GM12892 (cell line): Measurements from ENCODE around the gene RTRAF.

Experiments used
- POLR2AphosphoS5 ChIP-seq: IDR thresholded peaks from 2 replicates; pipeline ENCODE4 v1.6.1; 2011; ENCODE audit warnings: low read depth, low read length, control low read depth
- TAF1 ChIP-seq: IDR thresholded peaks from 2 replicates; pipeline ENCODE4 v1.6.1; 2011; ENCODE audit warnings: low read depth, mild to moderate bottlenecking, control low read depth, low read length, borderline replicate concordance

DNA sequence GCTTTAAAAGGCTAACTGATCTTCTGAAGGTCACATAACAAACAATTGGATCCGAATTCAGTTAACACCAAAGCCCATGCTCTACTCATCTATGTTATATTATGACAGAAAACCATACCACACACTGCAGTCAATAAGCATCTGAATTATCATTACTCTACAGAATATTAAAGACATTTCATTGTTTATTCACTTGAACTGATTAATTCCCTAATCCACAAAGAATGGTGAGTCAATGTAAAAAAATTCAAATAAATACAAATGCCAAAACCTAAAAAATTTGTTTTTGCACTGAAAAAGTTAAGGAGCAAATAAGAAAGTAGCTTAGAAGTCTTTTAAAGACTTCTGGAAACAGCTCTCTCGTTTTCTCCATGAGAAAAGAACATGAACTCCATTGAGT lies 65.8 kb downstream of the RTRAF start:
- TF ChIP-seq POLR2AphosphoS5 (no peak), TAF1 (no peak)
